Measurements from ENCODE around the gene FAM47E. TPM values are rescaled to one million over a fixed set of nuclear protein-coding genes. Genes with fewer than 3 reads are reported as not detected.

The FAM47E gene
- total and polyA plus RNA-seq, 2 donors (not counting 3 experiments of a cell fraction or from before 2014, with no cell fraction given) = 0.11 TPM; not detected in 1

GRCh38 chr4:76309939-76310550 lies 58.5 kb downstream of the FAM47E start:
- BruUV-seq (replicated peaks) = no TSS peak
- FAIRE-seq (no peak), DNase-seq (ENCODE audit: low read depth, low spot score) (no peak)
- ChIA-PET CTCF (interaction anchor here (4.6 kb wide), 1 partner anchor 130 kb away, joined by 34 read pairs; no protein-coding TSS in a partner anchor), POLR2A (no interaction called here)
- H3K9ac ChIP-seq (replicated peaks; ENCODE audit: extremely low read depth, insufficient read depth, low read length) = no peak overlapping the region
- H3K4me2 ChIP-seq (ENCODE audit: insufficient read depth, low read length) = no peak overlapping the region
- no peaks in the 10 kb centered on the region for H3K9me1 ChIP-seq (replicated peaks; ENCODE audit: control insufficient read depth, extremely low read depth, insufficient read depth, low read length)
- no peak for TF ChIP-seq GATA2 (IDR thresholded peaks at IDR 0.05; ENCODE audit: insufficient read depth, insufficient read length, low read depth, low read length)
- no peak for TF ChIP-seq JUN (IDR thresholded peaks at IDR 0.05; ENCODE audit: borderline replicate concordance, insufficient read depth, insufficient read length, low read depth)
- no peak for TF ChIP-seq CTCF (IDR thresholded peaks at IDR 0.05; ENCODE audit: extremely low read depth in 1 of 2, insufficient read depth in 1 of 2, low read depth in 1 of 2, low read length in 2 of 2)
- no peak for TF ChIP-seq POLR2A (IDR thresholded peaks at IDR 0.05; ENCODE audit: low read depth, low read length)
- TF ChIP-seq EZH2 (IDR thresholded peaks at IDR 0.05; ENCODE audit: borderline replicate concordance, low read depth, low read length, severe bottlenecking) = no peak
- no peak for TF ChIP-seq MYC (IDR thresholded peaks at IDR 0.05; ENCODE audit: low read depth, low read length)
- no peak for TF ChIP-seq FOS (IDR thresholded peaks at IDR 0.05; ENCODE audit: borderline replicate concordance, insufficient read depth, low read length)
- TF ChIP-seq MAX (IDR thresholded peaks at IDR 0.05; ENCODE audit: insufficient read depth, insufficient read length) = no peak
- no peak for TF ChIP-seq POLR2AphosphoS5 (IDR thresholded peaks at IDR 0.05; ENCODE audit: insufficient read depth, low read depth, low read length)
- no peak overlapping the region for H3K4me3 ChIP-seq (replicated peaks in 1 of 3; ENCODE audit: insufficient read depth in 1 of 3, low read depth in 1 of 3, low read length in 3 of 3)
- no peaks in the 10 kb centered on the region for H3K27me3 ChIP-seq (ENCODE audit: control insufficient read depth in 2 of 2, insufficient read depth in 2 of 2, low read length in 2 of 2)
- intact Hi-C loops (cut with micrococcal nuclease) = no loop called here
- no peaks in the 10 kb centered on the region for H4K20me1 ChIP-seq (replicated peaks; ENCODE audit: control insufficient read depth, extremely low read depth, insufficient read depth, low read length)
- no peak overlapping the region for H2AFZ ChIP-seq (ENCODE audit: low read depth, low read length)
- H3K27ac ChIP-seq (ENCODE audit: insufficient read depth, low read depth, low read length) = no peak overlapping the region
- H3K9me3 ChIP-seq (replicated peaks; ENCODE audit: control insufficient read depth, insufficient read depth, low read length) = no peaks in the 10 kb centered on the region
- peaks cover 6% of the 10 kb centered on the region for H3K4me1 ChIP-seq (ENCODE audit: control insufficient read depth, extremely low read depth, insufficient read depth, low read length)
- H3K79me2 ChIP-seq (ENCODE audit: control insufficient read depth, insufficient read depth, low read length) = no peaks in the 10 kb centered on the region
- dilution Hi-C loops (cut with MboI; ENCODE audit: extremely low pct_ligation_motif_present, low sequenced_read_pairs) = no loop called here
- no peaks in the 10 kb centered on the region for H3K36me3 ChIP-seq (ENCODE audit: control insufficient read depth in 2 of 2, extremely low read depth in 1 of 2, insufficient read depth in 2 of 2, low read length in 2 of 2)

Data from endothelial cell of umbilical vein (primary cell).